H1 (cell line): ENCODE results near the gene GPC3. TPM values are rescaled to one million over a fixed set of nuclear protein-coding genes. Genes with fewer than 3 reads are reported as not detected.

Experiments used
- CTCF ChIA-PET: fragments of 300-600 bp; sonication (Branson Sonifier 250); formaldehyde crosslinking; loops from one replicate; lab custom pipeline; 2021; ENCODE audit not compliant: partially characterized antibody; lab: Charles Lee
- POLR2A ChIA-PET: fragments of 300-600 bp; sonication (Branson Sonifier 250); formaldehyde crosslinking; loops from one replicate; lab custom pipeline; 2021; ENCODE audit warnings: inconsistent platforms; ENCODE audit not compliant: partially characterized antibody; lab: Charles Lee
- DNase-seq, 2 experiments: peaks; one replicate each; pipeline versions ENCODE4 v3.0.0 to v3.0.0-alpha.2; 2010 to 2022; ENCODE audit warnings: low spot score in 2 of 2, low read depth in 1 of 2, mixed read lengths in 1 of 2
- FAIRE-seq: peaks from 2 replicates; lab custom pipeline; 2011; peaks lifted over from hg19 to GRCh38; lab: Jason Lieb, UNC
- H2AFZ ChIP-seq: 2 replicates; pipeline ENCODE4 v1.8.1; 2012; ENCODE audit warnings: low read length, inconsistent platforms
- H2AK5ac ChIP-seq: 2 replicates; pipeline ENCODE4 v1.6.1; 2013; ENCODE audit warnings: low read depth, low read length
- H2BK120ac ChIP-seq: replicated peaks from 2 replicates; pipeline ENCODE3; 2013; ENCODE audit warnings: low read depth, low read length, inconsistent platforms
- H2BK12ac ChIP-seq: 2 replicates; pipeline ENCODE4 v1.6.1; 2013; ENCODE audit warnings: low read depth, low read length
- H2BK15ac ChIP-seq: 2 replicates; pipeline ENCODE4 v1.6.1; 2013; ENCODE audit warnings: low read length
- H2BK20ac ChIP-seq: 2 replicates; pipeline ENCODE4 v1.6.1; 2013; ENCODE audit warnings: low read length
- H2BK5ac ChIP-seq: 2 replicates; pipeline ENCODE4 v1.6.1; 2013; ENCODE audit warnings: low read depth, low read length
- H3K14ac ChIP-seq: 2 replicates; pipeline ENCODE4 v1.6.1; 2013; ENCODE audit warnings: inconsistent platforms; ENCODE audit not compliant: insufficient read length
- H3K18ac ChIP-seq: 2 replicates; pipeline ENCODE4 v1.6.1; 2013; ENCODE audit warnings: low read length; ENCODE audit errors: extremely low read depth
- H3K23ac ChIP-seq: 2 replicates; pipeline ENCODE4 v1.6.1; 2013; ENCODE audit warnings: inconsistent platforms; ENCODE audit not compliant: insufficient read length
- H3K23me2 ChIP-seq: 2 replicates; pipeline ENCODE4 v1.6.1; 2013; ENCODE audit warnings: low read depth, low read length
- H3K27ac ChIP-seq: 2 replicates; pipeline ENCODE4 v1.6.1; 2011; ENCODE audit warnings: low read depth, low read length, inconsistent platforms
- H3K27me3 ChIP-seq, 4 experiments: replicated peaks in 1 of 4; 1 replicate in 1 of 4; 2 replicates in 3 of 4; pipeline versions ENCODE4 v1.6.1 to v1.8.1; 2011 to 2013; ENCODE audit warnings: low read length in 3 of 4, mild to moderate bottlenecking in 3 of 4, inconsistent platforms in 2 of 4, mixed read lengths in 2 of 4, moderate library complexity in 1 of 4; ENCODE audit not compliant: control insufficient read depth in 3 of 4, insufficient read depth in 3 of 4; ENCODE audit errors: extremely low read depth in 1 of 4
- H3K36me3 ChIP-seq, 4 experiments: 2 replicates each; pipeline versions ENCODE4 v1.6.1 to v1.8.1; 2011 to 2013; ENCODE audit warnings: mild to moderate bottlenecking in 4 of 4, low read length in 3 of 4, moderate library complexity in 2 of 4, control low read depth in 1 of 4, inconsistent platforms in 1 of 4; ENCODE audit not compliant: insufficient read depth in 4 of 4, control insufficient read depth in 2 of 4
- H3K4ac ChIP-seq: replicated peaks from 2 replicates; pipeline ENCODE3; 2013; ENCODE audit warnings: low read length, low read depth, mixed read lengths, inconsistent platforms; ENCODE audit not compliant: insufficient read length
- H3K4me1 ChIP-seq, 4 experiments: replicated peaks in 1 of 4; 1 replicate in 1 of 4; 2 replicates in 3 of 4; pipeline versions ENCODE4 v1.6.1 to v1.8.1; 2011 to 2013; ENCODE audit warnings: low read length in 3 of 4, inconsistent platforms in 2 of 4, mixed read lengths in 1 of 4; ENCODE audit not compliant: insufficient read depth in 4 of 4, control insufficient read depth in 3 of 4
- H3K4me2 ChIP-seq, 2 experiments: 2 replicates each; pipeline versions ENCODE4 v1.6.1 to v1.8.1; 2011 to 2013; ENCODE audit warnings: low read depth in 2 of 2, low read length in 2 of 2, control low read depth in 1 of 2, inconsistent platforms in 1 of 2, mild to moderate bottlenecking in 1 of 2; ENCODE audit not compliant: insufficient read depth in 1 of 2
- H3K4me3 ChIP-seq, 4 experiments: fragments of 200-600, 300-600 bp in 1 of 4; sonication (generic), shearing (Covaris generic), sonication (Bioruptor Twin) in 1 of 4; 2 replicates each; pipeline versions ENCODE4 v1.5.1 to v1.8.1; 2011 to 2016; ENCODE audit warnings: low read length in 4 of 4, low read depth in 3 of 4, control low read depth in 2 of 4, inconsistent platforms in 2 of 4, mild to moderate bottlenecking in 2 of 4, mixed read lengths in 1 of 4, moderate library complexity in 1 of 4; ENCODE audit not compliant: insufficient read depth in 2 of 4; ENCODE audit errors: extremely low read depth in 1 of 4
- H3K56ac ChIP-seq: replicated peaks from 2 replicates; pipeline ENCODE3; 2013; ENCODE audit warnings: low read depth, mild to moderate bottlenecking, mixed read lengths, low read length, inconsistent platforms; ENCODE audit not compliant: insufficient read length
- H3K79me1 ChIP-seq: 2 replicates; pipeline ENCODE4 v1.6.1; 2013; ENCODE audit warnings: low read depth, low read length, control low read depth
- H3K79me2 ChIP-seq, 2 experiments: 2 replicates each; pipeline versions ENCODE4 v1.6.1 to v1.8.1; 2012 to 2013; ENCODE audit warnings: low read length in 2 of 2, mild to moderate bottlenecking in 2 of 2, inconsistent platforms in 1 of 2; ENCODE audit not compliant: insufficient read depth in 2 of 2, control insufficient read depth in 1 of 2
- H3K9ac ChIP-seq, 4 experiments: replicated peaks in 1 of 4; 1 replicate in 1 of 4; 2 replicates in 3 of 4; pipeline versions ENCODE4 v1.6.1 to v1.8.1; 2011 to 2013; ENCODE audit warnings: low read depth in 3 of 4, low read length in 3 of 4, control low read depth in 2 of 4, mild to moderate bottlenecking in 2 of 4, moderate library complexity in 2 of 4, inconsistent platforms in 1 of 4; ENCODE audit errors: extremely low read depth in 1 of 4
- H3K9me3 ChIP-seq, 2 experiments: 2 replicates each; pipeline versions ENCODE4 v1.6.1 to v1.8.1; 2012 to 2013; ENCODE audit warnings: mild to moderate bottlenecking in 2 of 2, moderate library complexity in 2 of 2, control low read depth in 1 of 2, inconsistent platforms in 1 of 2, low read depth in 1 of 2, low read length in 1 of 2, mixed read lengths in 1 of 2; ENCODE audit not compliant: insufficient read depth in 2 of 2
- H4K20me1 ChIP-seq, 2 experiments: replicated peaks in 1 of 2; 2 replicates each; pipeline versions ENCODE3 to v1.8.1; 2011 to 2013; ENCODE audit warnings: inconsistent platforms in 2 of 2, low read length in 2 of 2, mild to moderate bottlenecking in 1 of 2; ENCODE audit not compliant: insufficient read depth in 2 of 2, control insufficient read depth in 1 of 2
- H4K5ac ChIP-seq: 2 replicates; pipeline ENCODE4 v1.6.1; 2013; ENCODE audit warnings: low read length, low read depth, mixed read lengths, inconsistent platforms; ENCODE audit not compliant: insufficient read length
- H4K8ac ChIP-seq: 2 replicates; pipeline ENCODE4 v1.8.0; 2013; ENCODE audit warnings: mild to moderate bottlenecking, moderate library complexity, low read length, inconsistent platforms; ENCODE audit not compliant: insufficient read depth; ENCODE audit errors: extremely low read depth
- H4K91ac ChIP-seq: replicated peaks from 2 replicates; pipeline ENCODE3; 2013; ENCODE audit warnings: low read length, mixed read lengths, inconsistent platforms; ENCODE audit not compliant: insufficient read length
- CHD2 ChIP-seq: IDR thresholded peaks from 2 replicates; pipeline ENCODE4 v1.6.1; 2012; ENCODE audit warnings: low read length, improper control_type of control experiment
- CREB1 ChIP-seq: IDR thresholded peaks from 2 replicates; pipeline ENCODE4 v1.6.1; 2012; ENCODE audit warnings: inconsistent platforms
- EP300 ChIP-seq, 2 experiments: IDR thresholded peaks; 1 replicate in 1 of 2; 2 replicates in 1 of 2; pipeline ENCODE4 v1.6.1; 2011 to 2012; ENCODE audit warnings: low read depth in 2 of 2, low read length in 2 of 2, mild to moderate bottlenecking in 2 of 2, borderline replicate concordance in 1 of 2, inconsistent platforms in 1 of 2, moderate library complexity in 1 of 2
- EZH2 ChIP-seq: fragments of 200-600 bp; sonication (generic); IDR thresholded peaks from 2 replicates; pipeline ENCODE4 v1.7.1; 2012; ENCODE audit warnings: low read depth, mild to moderate bottlenecking, moderate library complexity, low read length, inconsistent platforms; ENCODE audit not compliant: severe bottlenecking
- HDAC6 ChIP-seq: IDR thresholded peaks from one replicate; pipeline ENCODE4 v1.7.1; 2012; ENCODE audit warnings: low read depth, mild to moderate bottlenecking, inconsistent platforms, low read length, moderate library complexity
- RXRA ChIP-seq: IDR thresholded peaks from 2 replicates; pipeline ENCODE4 v1.6.1; 2011; ENCODE audit warnings: low read depth, mild to moderate bottlenecking, low read length, moderate library complexity; ENCODE audit not compliant: insufficient read depth
- SIX5 ChIP-seq: IDR thresholded peaks from 2 replicates; pipeline ENCODE4 v1.6.1; 2011; ENCODE audit warnings: mild to moderate bottlenecking, low read depth, low read length
- TEAD4 ChIP-seq: IDR thresholded peaks from 2 replicates; pipeline ENCODE4 v1.6.1; 2012; ENCODE audit warnings: low read depth, low read length, inconsistent platforms, mixed read lengths
- WGBS, 2 experiments: shearing (Covaris generic) in 1 of 2; methylation state at CpG; one replicate each; pipeline versions ENCODE4 v1.1.6 to v1.1.7; 2013 to 2015; ENCODE audit warnings: low lambda C conversion rate in 2 of 2, mixed read lengths in 2 of 2, inconsistent platforms in 1 of 2, low coverage in 1 of 2, missing lambda C conversion rate in 1 of 2; ENCODE audit not compliant: insufficient replicate concordance in 2 of 2, insufficient coverage in 1 of 2, insufficient read length in 1 of 2; ENCODE audit errors: extremely low coverage in 1 of 2, missing lambda C conversion rate in 1 of 2; 5-methylcytosine and 5-hydroxymethylcytosine counted together
- polyA plus RNA-seq, 7 experiments: library from polyadenylated mRNA; depleted of rRNA in 3 of 7; stranded (reverse) in 5 of 7; unstranded in 2 of 7; fragments of >200 nt in 5 of 7; fragments of 200-250 nt in 2 of 7; gene quantifications; 1 replicate in 5 of 7; 2 replicates in 1 of 7; 4 replicates in 1 of 7; pipeline versions ENCODE4 v1.2.1 to v1.2.3, GENCODE V29; 2011 to 2013; ENCODE audit warnings: missing spikeins in 2 of 7, mixed read lengths in 2 of 7
- total RNA-seq: library from RNA; stranded (reverse); fragmentation: NEBNext Ultra II Directional; extraction: Animal tissue kit (Norgen Biotek cat#: 25700); gene quantifications from 2 replicates; pipeline ENCODE4 v1.2.1, GENCODE V29; 2021
- TF ChIP-seq, protein P1 (sequence below): IDR thresholded peaks from 2 replicates; pipeline ENCODE4 v1.6.1; 2012; ENCODE audit warnings: inconsistent platforms
- TF ChIP-seq, protein P2 (sequence below): IDR thresholded peaks from 2 replicates; pipeline ENCODE4 v1.6.1; 2012; ENCODE audit warnings: low read length, inconsistent platforms

The GPC3 gene
- total and polyA plus RNA-seq, 2 of the 8 experiments (the other 6 are each of a cell fraction or from before 2014, with no cell fraction given) = 64.8 to 71.9 TPM

DNA sequence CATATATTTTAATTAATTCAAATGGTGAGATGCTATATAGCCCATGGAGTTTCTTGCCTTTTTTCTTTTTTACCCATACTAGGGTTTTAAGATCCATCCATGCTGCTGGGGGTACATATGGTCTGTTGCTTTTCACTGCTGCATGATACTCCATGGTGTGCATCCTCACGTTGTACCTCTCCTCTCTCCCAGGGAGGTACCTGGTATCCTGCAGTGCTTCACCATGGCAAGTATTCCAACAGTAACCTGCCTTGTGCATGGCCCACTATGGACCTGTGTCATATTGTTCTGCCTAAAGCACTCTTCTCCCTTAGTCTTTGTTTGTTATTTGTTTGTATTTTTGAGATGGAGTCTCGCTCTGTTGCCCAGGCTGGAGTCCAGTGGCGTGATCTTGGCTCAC, 455.8 kb downstream of the GPC3 start:
- Histone ChIP-seq H2BK5ac (no peak overlapping the region), H4K5ac (no peak overlapping the region)
- no peak for TF ChIP-seq RXRA
- no peak for TF ChIP-seq EP300 (IDR thresholded peaks at IDR 0.05; ENCODE audit: borderline replicate concordance in 1 of 2, low read depth in 2 of 2, low read length in 2 of 2)
- TF ChIP-seq, protein P1, sequence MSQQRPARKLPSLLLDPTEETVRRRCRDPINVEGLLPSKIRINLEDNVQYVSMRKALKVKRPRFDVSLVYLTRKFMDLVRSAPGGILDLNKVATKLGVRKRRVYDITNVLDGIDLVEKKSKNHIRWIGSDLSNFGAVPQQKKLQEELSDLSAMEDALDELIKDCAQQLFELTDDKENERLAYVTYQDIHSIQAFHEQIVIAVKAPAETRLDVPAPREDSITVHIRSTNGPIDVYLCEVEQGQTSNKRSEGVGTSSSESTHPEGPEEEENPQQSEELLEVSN = no peak
- TF ChIP-seq HDAC6 = no peak
- TF ChIP-seq, protein P2, sequence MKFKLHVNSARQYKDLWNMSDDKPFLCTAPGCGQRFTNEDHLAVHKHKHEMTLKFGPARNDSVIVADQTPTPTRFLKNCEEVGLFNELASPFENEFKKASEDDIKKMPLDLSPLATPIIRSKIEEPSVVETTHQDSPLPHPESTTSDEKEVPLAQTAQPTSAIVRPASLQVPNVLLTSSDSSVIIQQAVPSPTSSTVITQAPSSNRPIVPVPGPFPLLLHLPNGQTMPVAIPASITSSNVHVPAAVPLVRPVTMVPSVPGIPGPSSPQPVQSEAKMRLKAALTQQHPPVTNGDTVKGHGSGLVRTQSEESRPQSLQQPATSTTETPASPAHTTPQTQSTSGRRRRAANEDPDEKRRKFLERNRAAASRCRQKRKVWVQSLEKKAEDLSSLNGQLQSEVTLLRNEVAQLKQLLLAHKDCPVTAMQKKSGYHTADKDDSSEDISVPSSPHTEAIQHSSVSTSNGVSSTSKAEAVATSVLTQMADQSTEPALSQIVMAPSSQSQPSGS = no peak
- no peak for TF ChIP-seq EZH2
- TF ChIP-seq TEAD4 = no peak
- TF ChIP-seq CHD2 = no peak
- TF ChIP-seq CREB1 = no peak
- TF ChIP-seq SIX5 = no peak
- TF ChIP-seq, all 59 proteins: peak for 0
- H3K4me1 ChIP-seq = peaks cover 0 to 7% (median under 1%) of the 10 kb centered on the region in 4 experiments; a peak in 2 of 7 replicates
- H3K4me3 ChIP-seq = no peak overlapping the region
- H3K27ac ChIP-seq = no peak overlapping the region
- H3K23me2 ChIP-seq = no peaks in the 10 kb centered on the region
- H3K79me2 ChIP-seq = no peaks in the 10 kb centered on the region
- no peak overlapping the region for H3K14ac ChIP-seq
- H2BK15ac ChIP-seq = no peak overlapping the region
- no peaks in the 10 kb centered on the region for H3K36me3 ChIP-seq
- POLR2A ChIA-PET = no interaction called here
- no peak overlapping the region for H2AFZ ChIP-seq
- no peaks in the 10 kb centered on the region for H3K9me3 ChIP-seq
- H4K8ac ChIP-seq = no peak overlapping the region
- FAIRE-seq (no peak), DNase-seq (no peak)
- no peak overlapping the region for H3K18ac ChIP-seq
- no peaks in the 10 kb centered on the region for H3K27me3 ChIP-seq
- WGBS, 2 experiments = 100% methylated on average over 1 of the region's 3 CpGs; no CpG with 5 or more reads in 1 of the 2 experiments
- H3K56ac ChIP-seq = no peak overlapping the region
- no peak overlapping the region for H2BK120ac ChIP-seq
- H3K4me2 ChIP-seq = no peak overlapping the region
- H2BK20ac ChIP-seq = no peak overlapping the region
- H2AK5ac ChIP-seq = no peak overlapping the region; the same call in 1 of the 2 replicates
- no peaks in the 10 kb centered on the region for H4K20me1 ChIP-seq
- H4K91ac ChIP-seq = no peak overlapping the region
- CTCF ChIA-PET = no interaction called here
- H2BK12ac ChIP-seq = no peak overlapping the region
- H3K79me1 ChIP-seq = no peaks in the 10 kb centered on the region
- no peak overlapping the region for H3K4ac ChIP-seq
- H3K9ac ChIP-seq = no peak overlapping the region
- no peak overlapping the region for H3K23ac ChIP-seq
